ENCODE data around the gene CTXND1.
"Not testable (repeated sequence)": the region's sequence is repeated elsewhere in the genome, so short reads cannot be mapped to it uniquely, and the experiment has no call there.

The CTXND1 gene

GRCh38 chr15:80252121-80252518, at the start of gene CTXND1:
Gene CTXND1, minus strand, starts transcription at chr15:80252213. Its CDS starts 50,264 bp downstream, at chr15:80201949.
- DNase-seq (ENCODE audit: low spot score) = no peak

- no peak for DNase-seq (ENCODE audit: low spot score)
Observed at GRCh38 chr15:80301472-80301871, 49.5 kb upstream of the CTXND1 start.

GRCh38 chr15:80295777-80296176, 43.8 kb upstream of the CTXND1 start:
- not testable (repeated sequence) for DNase-seq (ENCODE audit: low spot score)

GRCh38 chr15:80292079-80292478, 40.1 kb upstream of the CTXND1 start:
- no peak for DNase-seq (ENCODE audit: low spot score)

- DNase-seq (ENCODE audit: low spot score) = not testable (repeated sequence)
Observed at GRCh38 chr15:80290891-80291290, 38.9 kb upstream of the CTXND1 start.

- no peak for DNase-seq (ENCODE audit: low spot score)
Observed at GRCh38 chr15:80289528-80290495, 37.8 kb upstream of the CTXND1 start.

- DNase-seq (ENCODE audit: low spot score) = no peak
Observed at GRCh38 chr15:80288131-80288530, 36.1 kb upstream of the CTXND1 start.

- no peak for DNase-seq (ENCODE audit: low spot score)
Observed at GRCh38 chr15:80286055-80286454, 34.0 kb upstream of the CTXND1 start.

GRCh38 chr15:80285379-80285778, 33.4 kb upstream of the CTXND1 start:
- no peak for DNase-seq (ENCODE audit: low spot score)

GRCh38 chr15:80283531-80283930, 31.5 kb upstream of the CTXND1 start:
- DNase-seq (ENCODE audit: low spot score) = no peak

- no peak for DNase-seq (ENCODE audit: low spot score)
Observed at GRCh38 chr15:80277147-80277546, 25.1 kb upstream of the CTXND1 start.

GRCh38 chr15:80275961-80276360, 23.9 kb upstream of the CTXND1 start:
- DNase-seq (ENCODE audit: low spot score) = no peak

- no peak for DNase-seq (ENCODE audit: low spot score)
Observed at GRCh38 chr15:80274996-80275395, 23.0 kb upstream of the CTXND1 start.

GRCh38 chr15:80274554-80274953, 22.5 kb upstream of the CTXND1 start:
- no peak for DNase-seq (ENCODE audit: low spot score)

- DNase-seq (ENCODE audit: low spot score) = no peak
Observed at GRCh38 chr15:80272987-80273386, 21.0 kb upstream of the CTXND1 start.

- DNase-seq (ENCODE audit: low spot score) = no peak
Observed at GRCh38 chr15:80270472-80270871, 18.5 kb upstream of the CTXND1 start.

- no peak for DNase-seq (ENCODE audit: low spot score)
Observed at GRCh38 chr15:80268101-80268500, 16.1 kb upstream of the CTXND1 start.

GRCh38 chr15:80267658-80268057, 15.6 kb upstream of the CTXND1 start:
- no peak for DNase-seq (ENCODE audit: low spot score)

- DNase-seq (ENCODE audit: low spot score) = no peak
Observed at GRCh38 chr15:80266745-80267144, 14.7 kb upstream of the CTXND1 start.

GRCh38 chr15:80266113-80266512, 14.1 kb upstream of the CTXND1 start:
- DNase-seq (ENCODE audit: low spot score) = no peak

- DNase-seq (ENCODE audit: low spot score) = no peak
Observed at GRCh38 chr15:80265021-80265420, 13.0 kb upstream of the CTXND1 start.

GRCh38 chr15:80264031-80264430, 12.0 kb upstream of the CTXND1 start:
- DNase-seq (ENCODE audit: low spot score) = no peak

GRCh38 chr15:80260551-80260950, 8.5 kb upstream of the CTXND1 start:
- no peak for DNase-seq (ENCODE audit: low spot score)

All from kidney capillary endothelial cell (primary cell).